H1 (cell line): ENCODE measurements around the gene LRFN3. TPM values are rescaled to one million over a fixed set of nuclear protein-coding genes. Genes with fewer than 3 reads are reported as not detected.

Source experiments
- CTCF ChIA-PET: fragments of 300-600 bp; sonication (Branson Sonifier 250); formaldehyde crosslinking; loops from one replicate; lab custom pipeline; 2021; ENCODE audit not compliant: partially characterized antibody; lab: Charles Lee
- POLR2A ChIA-PET: fragments of 300-600 bp; sonication (Branson Sonifier 250); formaldehyde crosslinking; loops from one replicate; lab custom pipeline; 2021; ENCODE audit warnings: inconsistent platforms; ENCODE audit not compliant: partially characterized antibody; lab: Charles Lee
- DNase-seq, 2 experiments: peaks; one replicate each; pipeline versions ENCODE4 v3.0.0 to v3.0.0-alpha.2; 2010 to 2022; ENCODE audit warnings: low spot score in 2 of 2, low read depth in 1 of 2, mixed read lengths in 1 of 2
- FAIRE-seq: peaks from 2 replicates; lab custom pipeline; 2011; peaks lifted over from hg19 to GRCh38; lab: Jason Lieb, UNC
- H2AFZ ChIP-seq: 2 replicates; pipeline ENCODE4 v1.8.1; 2012; ENCODE audit warnings: low read length, inconsistent platforms
- H2AK5ac ChIP-seq: 2 replicates; pipeline ENCODE4 v1.6.1; 2013; ENCODE audit warnings: low read depth, low read length
- H2BK120ac ChIP-seq: replicated peaks from 2 replicates; pipeline ENCODE3; 2013; ENCODE audit warnings: low read depth, low read length, inconsistent platforms
- H2BK12ac ChIP-seq: 2 replicates; pipeline ENCODE4 v1.6.1; 2013; ENCODE audit warnings: low read depth, low read length
- H2BK15ac ChIP-seq: 2 replicates; pipeline ENCODE4 v1.6.1; 2013; ENCODE audit warnings: low read length
- H2BK20ac ChIP-seq: 2 replicates; pipeline ENCODE4 v1.6.1; 2013; ENCODE audit warnings: low read length
- H2BK5ac ChIP-seq: 2 replicates; pipeline ENCODE4 v1.6.1; 2013; ENCODE audit warnings: low read depth, low read length
- H3K14ac ChIP-seq: 2 replicates; pipeline ENCODE4 v1.6.1; 2013; ENCODE audit warnings: inconsistent platforms; ENCODE audit not compliant: insufficient read length
- H3K18ac ChIP-seq: 2 replicates; pipeline ENCODE4 v1.6.1; 2013; ENCODE audit warnings: low read length; ENCODE audit errors: extremely low read depth
- H3K23ac ChIP-seq: 2 replicates; pipeline ENCODE4 v1.6.1; 2013; ENCODE audit warnings: inconsistent platforms; ENCODE audit not compliant: insufficient read length
- H3K23me2 ChIP-seq: 2 replicates; pipeline ENCODE4 v1.6.1; 2013; ENCODE audit warnings: low read depth, low read length
- H3K27ac ChIP-seq: 2 replicates; pipeline ENCODE4 v1.6.1; 2011; ENCODE audit warnings: low read depth, low read length, inconsistent platforms
- H3K27me3 ChIP-seq, 4 experiments: replicated peaks in 1 of 4; 1 replicate in 1 of 4; 2 replicates in 3 of 4; pipeline versions ENCODE4 v1.6.1 to v1.8.1; 2011 to 2013; ENCODE audit warnings: low read length in 3 of 4, mild to moderate bottlenecking in 3 of 4, inconsistent platforms in 2 of 4, mixed read lengths in 2 of 4, moderate library complexity in 1 of 4; ENCODE audit not compliant: control insufficient read depth in 3 of 4, insufficient read depth in 3 of 4; ENCODE audit errors: extremely low read depth in 1 of 4
- H3K36me3 ChIP-seq, 4 experiments: 2 replicates each; pipeline versions ENCODE4 v1.6.1 to v1.8.1; 2011 to 2013; ENCODE audit warnings: mild to moderate bottlenecking in 4 of 4, low read length in 3 of 4, moderate library complexity in 2 of 4, control low read depth in 1 of 4, inconsistent platforms in 1 of 4; ENCODE audit not compliant: insufficient read depth in 4 of 4, control insufficient read depth in 2 of 4
- H3K4ac ChIP-seq: replicated peaks from 2 replicates; pipeline ENCODE3; 2013; ENCODE audit warnings: low read length, low read depth, mixed read lengths, inconsistent platforms; ENCODE audit not compliant: insufficient read length
- H3K4me1 ChIP-seq, 4 experiments: replicated peaks in 1 of 4; 1 replicate in 1 of 4; 2 replicates in 3 of 4; pipeline versions ENCODE4 v1.6.1 to v1.8.1; 2011 to 2013; ENCODE audit warnings: low read length in 3 of 4, inconsistent platforms in 2 of 4, mixed read lengths in 1 of 4; ENCODE audit not compliant: insufficient read depth in 4 of 4, control insufficient read depth in 3 of 4
- H3K4me2 ChIP-seq, 2 experiments: 2 replicates each; pipeline versions ENCODE4 v1.6.1 to v1.8.1; 2011 to 2013; ENCODE audit warnings: low read depth in 2 of 2, low read length in 2 of 2, control low read depth in 1 of 2, inconsistent platforms in 1 of 2, mild to moderate bottlenecking in 1 of 2; ENCODE audit not compliant: insufficient read depth in 1 of 2
- H3K4me3 ChIP-seq, 4 experiments: fragments of 200-600, 300-600 bp in 1 of 4; sonication (generic), shearing (Covaris generic), sonication (Bioruptor Twin) in 1 of 4; 2 replicates each; pipeline versions ENCODE4 v1.5.1 to v1.8.1; 2011 to 2016; ENCODE audit warnings: low read length in 4 of 4, low read depth in 3 of 4, control low read depth in 2 of 4, inconsistent platforms in 2 of 4, mild to moderate bottlenecking in 2 of 4, mixed read lengths in 1 of 4, moderate library complexity in 1 of 4; ENCODE audit not compliant: insufficient read depth in 2 of 4; ENCODE audit errors: extremely low read depth in 1 of 4
- H3K56ac ChIP-seq: replicated peaks from 2 replicates; pipeline ENCODE3; 2013; ENCODE audit warnings: low read depth, mild to moderate bottlenecking, mixed read lengths, low read length, inconsistent platforms; ENCODE audit not compliant: insufficient read length
- H3K79me1 ChIP-seq: 2 replicates; pipeline ENCODE4 v1.6.1; 2013; ENCODE audit warnings: low read depth, low read length, control low read depth
- H3K79me2 ChIP-seq, 2 experiments: 2 replicates each; pipeline versions ENCODE4 v1.6.1 to v1.8.1; 2012 to 2013; ENCODE audit warnings: low read length in 2 of 2, mild to moderate bottlenecking in 2 of 2, inconsistent platforms in 1 of 2; ENCODE audit not compliant: insufficient read depth in 2 of 2, control insufficient read depth in 1 of 2
- H3K9ac ChIP-seq, 4 experiments: replicated peaks in 1 of 4; 1 replicate in 1 of 4; 2 replicates in 3 of 4; pipeline versions ENCODE4 v1.6.1 to v1.8.1; 2011 to 2013; ENCODE audit warnings: low read depth in 3 of 4, low read length in 3 of 4, control low read depth in 2 of 4, mild to moderate bottlenecking in 2 of 4, moderate library complexity in 2 of 4, inconsistent platforms in 1 of 4; ENCODE audit errors: extremely low read depth in 1 of 4
- H3K9me3 ChIP-seq, 2 experiments: 2 replicates each; pipeline versions ENCODE4 v1.6.1 to v1.8.1; 2012 to 2013; ENCODE audit warnings: mild to moderate bottlenecking in 2 of 2, moderate library complexity in 2 of 2, control low read depth in 1 of 2, inconsistent platforms in 1 of 2, low read depth in 1 of 2, low read length in 1 of 2, mixed read lengths in 1 of 2; ENCODE audit not compliant: insufficient read depth in 2 of 2
- H4K20me1 ChIP-seq, 2 experiments: replicated peaks in 1 of 2; 2 replicates each; pipeline versions ENCODE3 to v1.8.1; 2011 to 2013; ENCODE audit warnings: inconsistent platforms in 2 of 2, low read length in 2 of 2, mild to moderate bottlenecking in 1 of 2; ENCODE audit not compliant: insufficient read depth in 2 of 2, control insufficient read depth in 1 of 2
- H4K5ac ChIP-seq: 2 replicates; pipeline ENCODE4 v1.6.1; 2013; ENCODE audit warnings: low read length, low read depth, mixed read lengths, inconsistent platforms; ENCODE audit not compliant: insufficient read length
- H4K8ac ChIP-seq: 2 replicates; pipeline ENCODE4 v1.8.0; 2013; ENCODE audit warnings: mild to moderate bottlenecking, moderate library complexity, low read length, inconsistent platforms; ENCODE audit not compliant: insufficient read depth; ENCODE audit errors: extremely low read depth
- H4K91ac ChIP-seq: replicated peaks from 2 replicates; pipeline ENCODE3; 2013; ENCODE audit warnings: low read length, mixed read lengths, inconsistent platforms; ENCODE audit not compliant: insufficient read length
- BCL11A ChIP-seq, 2 experiments: IDR thresholded peaks; one replicate each; pipeline ENCODE4 v1.6.1; 2011; ENCODE audit warnings: low read depth in 2 of 2, low read length in 2 of 2, mild to moderate bottlenecking in 2 of 2
- JUND ChIP-seq: IDR thresholded peaks from 2 replicates; pipeline ENCODE4 v1.6.1; 2011; ENCODE audit warnings: mild to moderate bottlenecking, improper control_type of control experiment, low read length
- KDM1A ChIP-seq: fragments of 200-600, 300-600 bp; sonication (generic); IDR thresholded peaks from 2 replicates; pipeline ENCODE4 v1.7.1; 2016; ENCODE audit warnings: mild to moderate bottlenecking, low read length, borderline replicate concordance
- WGBS, 2 experiments: shearing (Covaris generic) in 1 of 2; methylation state at CpG; one replicate each; pipeline versions ENCODE4 v1.1.6 to v1.1.7; 2013 to 2015; ENCODE audit warnings: low lambda C conversion rate in 2 of 2, mixed read lengths in 2 of 2, inconsistent platforms in 1 of 2, low coverage in 1 of 2, missing lambda C conversion rate in 1 of 2; ENCODE audit not compliant: insufficient replicate concordance in 2 of 2, insufficient coverage in 1 of 2, insufficient read length in 1 of 2; ENCODE audit errors: extremely low coverage in 1 of 2, missing lambda C conversion rate in 1 of 2; 5-methylcytosine and 5-hydroxymethylcytosine counted together
- polyA plus RNA-seq, 7 experiments: library from polyadenylated mRNA; depleted of rRNA in 3 of 7; stranded (reverse) in 5 of 7; unstranded in 2 of 7; fragments of >200 nt in 5 of 7; fragments of 200-250 nt in 2 of 7; gene quantifications; 1 replicate in 5 of 7; 2 replicates in 1 of 7; 4 replicates in 1 of 7; pipeline versions ENCODE4 v1.2.1 to v1.2.3, GENCODE V29; 2011 to 2013; ENCODE audit warnings: missing spikeins in 2 of 7, mixed read lengths in 2 of 7
- total RNA-seq: library from RNA; stranded (reverse); fragmentation: NEBNext Ultra II Directional; extraction: Animal tissue kit (Norgen Biotek cat#: 25700); gene quantifications from 2 replicates; pipeline ENCODE4 v1.2.1, GENCODE V29; 2021

LRFN3 gene
- total and polyA plus RNA-seq, 2 of the 8 experiments (the other 6 are each of a cell fraction or from before 2014, with no cell fraction given), result 4.6 to 16.8 TPM

GRCh38 chr19:35904311-35905068 lies 31.7 kb upstream of the LRFN3 start:
- WGBS, 2 experiments, result 89% methylated on average over 10 of the region's 10 CpGs; no CpG with 5 or more reads in 1 of the 2 experiments
- no peak overlapping the region for H3K18ac ChIP-seq
- ChIA-PET POLR2A (interaction anchor here (1.5 kb wide), 1 partner anchor 35 kb away, joined by 8 read pairs; the partner anchor contains the start of gene APLP1), CTCF (interaction anchor here (0.5 to 1.4 kb wide), 5 partner anchors 20 to 325 kb away, joined by 3 to 4 read pairs (median 4); no protein-coding TSS in a partner anchor)
- no peak overlapping the region for H2AK5ac ChIP-seq
- H3K79me2 ChIP-seq, result no peaks in the 10 kb centered on the region
- peak overlapping the region; percentile 2 for H4K91ac ChIP-seq
- H3K4me2 ChIP-seq, result no peak overlapping the region; a peak in 1 of 4 replicates
- DNase-seq (no peak), FAIRE-seq (no peak)
- H2BK15ac ChIP-seq, result no peak overlapping the region
- no peak overlapping the region for H4K5ac ChIP-seq
- H2BK20ac ChIP-seq, result no peak overlapping the region
- peaks cover 8% of the 10 kb centered on the region for H3K23me2 ChIP-seq
- no peaks in the 10 kb centered on the region for H4K20me1 ChIP-seq
- no peak overlapping the region for H3K27ac ChIP-seq
- H3K4me3 ChIP-seq, result no peak overlapping the region
- no peak overlapping the region for H2BK120ac ChIP-seq
- H3K27me3 ChIP-seq, result no peaks in the 10 kb centered on the region
- no peaks in the 10 kb centered on the region for H3K36me3 ChIP-seq
- H3K79me1 ChIP-seq, result no peaks in the 10 kb centered on the region
- TF ChIP-seq JUND, result no peak
- peak; percentile 77; the same call in 1 of the 2 replicates for TF ChIP-seq KDM1A
- TF ChIP-seq BCL11A (IDR thresholded peaks at IDR 0.05; ENCODE audit: low read depth in 2 of 2, low read length in 2 of 2), result no peak
- H2BK12ac ChIP-seq, result no peak overlapping the region
- no peak overlapping the region for H3K4ac ChIP-seq
- H3K23ac ChIP-seq, result no peak overlapping the region
- H4K8ac ChIP-seq, result no peak overlapping the region
- no peak overlapping the region for H2AFZ ChIP-seq
- no peak overlapping the region for H3K14ac ChIP-seq
- H3K9ac ChIP-seq, result no peak overlapping the region
- no peak overlapping the region for H2BK5ac ChIP-seq
- no peak overlapping the region for H3K56ac ChIP-seq
- no peaks in the 10 kb centered on the region for H3K9me3 ChIP-seq
- peaks cover 0 to 25% (median 12%) of the 10 kb centered on the region in 4 experiments; a peak in 6 of 7 replicates for H3K4me1 ChIP-seq
